Endothelial cell of umbilical vein (primary cell): Measurements from ENCODE around the gene LMAN2. TPM values are rescaled to one million over a fixed set of nuclear protein-coding genes. Genes with fewer than 3 reads are reported as not detected.

Experiments used
- BruUV-seq: library from RNA; stranded (reverse); fragments of 400-500 nt; replicated peaks from 2 replicates; lab custom pipeline; 2021; lab: Mats Ljungman, UMichigan
- CTCF ChIA-PET: fragments of 300-600, 350-600 bp; sonication (Branson Sonifier 250); formaldehyde crosslinking; loops from one replicate; lab custom pipeline; 2021; ENCODE audit warnings: antibody characterized with exemption, inconsistent platforms; lab: Charles Lee
- POLR2A ChIA-PET: fragments of 300-600, 350-600 bp; sonication (Branson Sonifier 250); formaldehyde crosslinking; loops from one replicate; lab custom pipeline; 2021; ENCODE audit warnings: antibody characterized with exemption, inconsistent platforms; lab: Charles Lee
- DNase-seq: peaks from one replicate; pipeline ENCODE4 v3.0.0-alpha.2; 2011; ENCODE audit warnings: low read depth, low spot score
- FAIRE-seq: peaks from 2 replicates; lab custom pipeline; 2011; peaks lifted over from hg19 to GRCh38; lab: Jason Lieb, UNC
- H2AFZ ChIP-seq: 2 replicates; pipeline ENCODE4 v1.6.0; 2012; ENCODE audit warnings: low read depth, low read length, control low read depth, inconsistent platforms
- H3K27ac ChIP-seq: 2 replicates; pipeline ENCODE4 v1.5.1; 2011; ENCODE audit warnings: low read depth, mild to moderate bottlenecking, control low read depth, low read length, moderate library complexity; ENCODE audit not compliant: insufficient read depth
- H3K27me3 ChIP-seq, 2 experiments: 2 replicates each; pipeline versions ENCODE4 v1.6.0 to v1.6.1; 2011; ENCODE audit warnings: low read length in 2 of 2, mixed read lengths in 1 of 2; ENCODE audit not compliant: control insufficient read depth in 2 of 2, insufficient read depth in 2 of 2
- H3K36me3 ChIP-seq, 2 experiments: 2 replicates in 1 of 2; 3 replicates in 1 of 2; pipeline ENCODE4 v1.5.1; 2011; ENCODE audit warnings: low read length in 2 of 2, mild to moderate bottlenecking in 1 of 2, moderate library complexity in 1 of 2; ENCODE audit not compliant: control insufficient read depth in 2 of 2, insufficient read depth in 2 of 2; ENCODE audit errors: extremely low read depth in 1 of 2
- H3K4me1 ChIP-seq: 3 replicates; pipeline ENCODE4 v1.5.1; 2011; ENCODE audit warnings: mild to moderate bottlenecking, low read length; ENCODE audit not compliant: control insufficient read depth, insufficient read depth; ENCODE audit errors: extremely low read depth
- H3K4me2 ChIP-seq: 2 replicates; pipeline ENCODE4 v1.6.1; 2011; ENCODE audit warnings: low read length, control low read depth, mixed read lengths; ENCODE audit not compliant: insufficient read depth
- H3K4me3 ChIP-seq, 3 experiments: fragments of 200-600 bp in 1 of 3; sonication (generic), shearing (Covaris generic) in 1 of 3; replicated peaks in 1 of 3; 2 replicates each; pipeline ENCODE4 v1.5.1; 2011 to 2016; ENCODE audit warnings: control low read depth in 3 of 3, low read length in 3 of 3, mild to moderate bottlenecking in 2 of 3, inconsistent platforms in 1 of 3, low read depth in 1 of 3, moderate library complexity in 1 of 3; ENCODE audit not compliant: insufficient read depth in 1 of 3
- H3K79me2 ChIP-seq: 2 replicates; pipeline ENCODE4 v1.6.0; 2012; ENCODE audit warnings: low read length, inconsistent platforms; ENCODE audit not compliant: control insufficient read depth, insufficient read depth
- H3K9ac ChIP-seq: replicated peaks from 2 replicates; pipeline ENCODE3; 2011; ENCODE audit warnings: low read length, control low read depth; ENCODE audit not compliant: insufficient read depth; ENCODE audit errors: extremely low read depth
- H3K9me1 ChIP-seq: replicated peaks from 3 replicates; pipeline ENCODE4 v1.6.0; 2011; ENCODE audit warnings: mild to moderate bottlenecking, low read length; ENCODE audit not compliant: control insufficient read depth, insufficient read depth; ENCODE audit errors: extremely low read depth
- H3K9me3 ChIP-seq: replicated peaks from 2 replicates; pipeline ENCODE4 v1.5.1; 2012; ENCODE audit warnings: low read length, inconsistent platforms; ENCODE audit not compliant: control insufficient read depth, insufficient read depth
- H4K20me1 ChIP-seq: replicated peaks from 2 replicates; pipeline ENCODE3; 2011; ENCODE audit warnings: mild to moderate bottlenecking, low read length; ENCODE audit not compliant: control insufficient read depth, insufficient read depth; ENCODE audit errors: extremely low read depth
- EZH2 ChIP-seq: IDR thresholded peaks from 2 replicates; pipeline ENCODE4 v1.6.1; 2012; ENCODE audit warnings: borderline replicate concordance, low read depth, mild to moderate bottlenecking, moderate library complexity, low read length, inconsistent platforms; ENCODE audit not compliant: severe bottlenecking
- FOS ChIP-seq: IDR thresholded peaks from 2 replicates; pipeline ENCODE4 v1.6.1; 2011; ENCODE audit warnings: mild to moderate bottlenecking, low read length, moderate library complexity, borderline replicate concordance; ENCODE audit not compliant: insufficient read depth
- GATA2 ChIP-seq: IDR thresholded peaks from 2 replicates; pipeline ENCODE4 v1.7.0; 2011; ENCODE audit warnings: low read depth, mild to moderate bottlenecking, moderate library complexity, mixed read lengths, low read length; ENCODE audit not compliant: insufficient read length, insufficient read depth
- JUN ChIP-seq: IDR thresholded peaks from 2 replicates; pipeline ENCODE4 v1.6.1; 2011; ENCODE audit warnings: borderline replicate concordance, low read depth; ENCODE audit not compliant: insufficient read length, insufficient read depth
- MYC ChIP-seq: IDR thresholded peaks from one replicate; pipeline ENCODE4 v1.6.1; 2011; ENCODE audit warnings: mild to moderate bottlenecking, low read depth, low read length
- POLR2A ChIP-seq: IDR thresholded peaks from 2 replicates; pipeline ENCODE4 v1.6.1; 2012; ENCODE audit warnings: low read depth, mild to moderate bottlenecking, control low read depth, low read length
- POLR2AphosphoS5 ChIP-seq: IDR thresholded peaks from 2 replicates; pipeline ENCODE4 v1.6.1; 2012; ENCODE audit warnings: low read depth, mild to moderate bottlenecking, control low read depth, low read length, moderate library complexity; ENCODE audit not compliant: insufficient read depth
- dilution Hi-C: fragments of 300-500 bp; cut with MboI; formaldehyde crosslinking; loops from one replicate; pipeline ENCODE4 v1.15.0; 2019; ENCODE audit warnings: low sequenced_read_pairs; ENCODE audit not compliant: extremely low pct_ligation_motif_present
- intact Hi-C: fragments of 100-400 bp; cut with micrococcal nuclease; formaldehyde crosslinking; loops from one replicate; pipeline ENCODE4 v1.10.0; 2022
- polyA plus RNA-seq, 4 experiments: library from polyadenylated mRNA; depleted of rRNA in 3 of 4; stranded (reverse) in 3 of 4; unstranded in 1 of 4; fragments of >200 nt; gene quantifications; 2 replicates each; pipeline versions ENCODE4 v1.2.1 to v1.2.3, GENCODE V29; 2011 to 2012; ENCODE audit warnings: missing spikeins in 1 of 4
- total RNA-seq: library from RNA; stranded (reverse); gene quantifications from 2 replicates; pipeline ENCODE4 v1.2.3, GENCODE V29; 2021
- TF ChIP-seq, protein P1 (sequence below): IDR thresholded peaks from 2 replicates; pipeline ENCODE4 v1.6.1; 2011; ENCODE audit not compliant: insufficient read depth, insufficient read length
- TF ChIP-seq, protein P2 (sequence below), 2 donors: IDR thresholded peaks; 1 replicate in 1 of 2; 2 replicates in 1 of 2; pipeline ENCODE4 v1.5.1; 2011; ENCODE audit warnings: low read length in 2 of 2, mild to moderate bottlenecking in 2 of 2, moderate library complexity in 2 of 2, control low read depth in 1 of 2, inconsistent platforms in 1 of 2, low read depth in 1 of 2; ENCODE audit not compliant: insufficient read depth in 1 of 2; ENCODE audit errors: extremely low read depth in 1 of 2

Gene LMAN2
- total and polyA plus RNA-seq, 2 donors (not counting 3 experiments of a cell fraction or from before 2014, with no cell fraction given), result 151 to 370 TPM

DNA sequence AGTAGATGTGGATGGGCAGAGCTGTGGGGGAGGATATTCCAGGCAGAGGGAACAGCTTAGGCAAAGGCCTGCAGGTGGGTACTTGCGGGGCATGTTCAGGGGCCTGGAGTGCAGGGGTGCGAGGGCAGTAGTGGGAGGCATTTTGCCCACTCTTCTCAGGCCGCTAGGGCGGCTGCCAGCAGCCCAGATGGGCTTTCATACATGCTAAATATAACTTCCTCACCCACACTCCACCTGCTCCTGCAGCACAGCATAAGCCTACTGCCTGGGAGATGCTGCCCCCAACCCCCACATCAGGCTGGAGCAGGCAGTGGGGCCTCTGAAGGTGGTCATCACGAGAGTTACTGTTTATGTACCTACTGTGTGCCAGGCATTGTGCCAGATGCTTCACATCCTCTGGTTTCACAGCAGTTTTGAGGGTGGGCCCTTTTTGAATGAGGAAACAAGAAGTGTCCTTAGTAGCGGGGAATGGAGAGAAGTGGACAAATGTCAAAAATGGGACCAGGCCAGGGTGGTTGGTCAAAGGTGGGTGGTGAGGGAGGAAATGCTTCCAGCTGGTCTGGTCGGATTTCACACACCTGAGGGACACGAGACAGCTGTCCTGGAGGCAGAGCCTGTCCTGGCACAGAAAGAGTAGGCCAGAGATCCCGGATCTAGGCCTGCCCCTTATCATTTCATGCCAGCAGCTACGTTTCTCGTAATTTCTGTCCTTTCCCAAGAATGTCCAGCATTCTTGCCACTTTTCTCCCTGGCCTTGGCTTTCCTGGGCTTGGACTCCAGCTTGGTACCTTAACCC is 18.4 kb upstream of the LMAN2 start:
- ChIA-PET CTCF (interaction anchor here (1.0 to 5.8 kb wide), 32 partner anchors 9 to 298 kb away, joined by 3 to 64 read pairs (median 6); partner anchors contain the start of genes F12, LMAN2, PDLIM7 and RGS14), POLR2A (interaction anchor here (1.0 kb wide), 1 partner anchor 10 kb away, joined by 3 read pairs; no protein-coding TSS in a partner anchor)
- H3K27me3 ChIP-seq, result no peaks in the 10 kb centered on the region
- no peaks in the 10 kb centered on the region for H4K20me1 ChIP-seq
- no peaks in the 10 kb centered on the region for H3K36me3 ChIP-seq
- H3K4me1 ChIP-seq, result peaks cover 28% of the 10 kb centered on the region
- no TSS peak for BruUV-seq
- H3K9me1 ChIP-seq, result no peaks in the 10 kb centered on the region
- H3K4me3 ChIP-seq, result no peak overlapping the region
- DNase-seq (no peak), FAIRE-seq (no peak)
- intact Hi-C loops, result loop anchor here (1.0 to 5.0 kb wide), 5 partner anchors 11 to 58 kb away; partner anchors contain the start of genes GRK6 and MXD3
- no peak overlapping the region for H3K9ac ChIP-seq
- no peak overlapping the region for H3K27ac ChIP-seq
- dilution Hi-C loops, result no loop called here
- no peaks in the 10 kb centered on the region for H3K79me2 ChIP-seq
- H3K9me3 ChIP-seq, result no peaks in the 10 kb centered on the region
- H3K4me2 ChIP-seq, result no peak overlapping the region
- TF ChIP-seq POLR2AphosphoS5 (no peak), MYC (no peak), GATA2 (no peak), EZH2 (no peak), POLR2A (no peak), JUN (no peak), FOS (no peak)
- TF ChIP-seq, protein P1, sequence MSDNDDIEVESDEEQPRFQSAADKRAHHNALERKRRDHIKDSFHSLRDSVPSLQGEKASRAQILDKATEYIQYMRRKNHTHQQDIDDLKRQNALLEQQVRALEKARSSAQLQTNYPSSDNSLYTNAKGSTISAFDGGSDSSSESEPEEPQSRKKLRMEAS, result no peak
- TF ChIP-seq, protein P2, sequence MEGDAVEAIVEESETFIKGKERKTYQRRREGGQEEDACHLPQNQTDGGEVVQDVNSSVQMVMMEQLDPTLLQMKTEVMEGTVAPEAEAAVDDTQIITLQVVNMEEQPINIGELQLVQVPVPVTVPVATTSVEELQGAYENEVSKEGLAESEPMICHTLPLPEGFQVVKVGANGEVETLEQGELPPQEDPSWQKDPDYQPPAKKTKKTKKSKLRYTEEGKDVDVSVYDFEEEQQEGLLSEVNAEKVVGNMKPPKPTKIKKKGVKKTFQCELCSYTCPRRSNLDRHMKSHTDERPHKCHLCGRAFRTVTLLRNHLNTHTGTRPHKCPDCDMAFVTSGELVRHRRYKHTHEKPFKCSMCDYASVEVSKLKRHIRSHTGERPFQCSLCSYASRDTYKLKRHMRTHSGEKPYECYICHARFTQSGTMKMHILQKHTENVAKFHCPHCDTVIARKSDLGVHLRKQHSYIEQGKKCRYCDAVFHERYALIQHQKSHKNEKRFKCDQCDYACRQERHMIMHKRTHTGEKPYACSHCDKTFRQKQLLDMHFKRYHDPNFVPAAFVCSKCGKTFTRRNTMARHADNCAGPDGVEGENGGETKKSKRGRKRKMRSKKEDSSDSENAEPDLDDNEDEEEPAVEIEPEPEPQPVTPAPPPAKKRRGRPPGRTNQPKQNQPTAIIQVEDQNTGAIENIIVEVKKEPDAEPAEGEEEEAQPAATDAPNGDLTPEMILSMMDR (IDR thresholded peaks at IDR 0.05; ENCODE audit: extremely low read depth in 1 of 2, insufficient read depth in 1 of 2, low read depth in 1 of 2, low read length in 2 of 2), result no peak
- H2AFZ ChIP-seq, result no peak overlapping the region
